Lung (tissue), 12 donors: Measurements from ENCODE around the gene PRR7. TPM values are rescaled to one million over a fixed set of nuclear protein-coding genes. Genes with fewer than 3 reads are reported as not detected.

ENCODE experiments used
- ATAC-seq: fragments of 200-7000 bp; cut with Tn5 transposase; one replicate; pipeline ENCODE4 v1.9.1; 2020; ENCODE audit warnings: moderate number of reproducible peaks; ENCODE audit not compliant: insufficient read depth, low FRiP score
- DNase-seq, 3 donors: peaks; one replicate each; pipeline ENCODE4 v3.0.0-alpha.2; 2013 to 2017
- H3K27ac ChIP-seq, 2 donors: one replicate each; pipeline ENCODE4 v1.5.1; 2013; ENCODE audit warnings: mild to moderate bottlenecking in 2 of 2, moderate library complexity in 2 of 2, control low read depth in 1 of 2, inconsistent platforms in 1 of 2, low read depth in 1 of 2, low read length in 1 of 2
- H3K27me3 ChIP-seq, 3 donors: one replicate each; pipeline ENCODE4 v1.5.1; 2013; ENCODE audit warnings: low read length in 2 of 3; ENCODE audit not compliant: control insufficient read depth in 3 of 3, insufficient read depth in 3 of 3
- H3K36me3 ChIP-seq, 4 donors: one replicate each; pipeline ENCODE4 v1.5.1; 2013; ENCODE audit warnings: low read length in 4 of 4, mild to moderate bottlenecking in 1 of 4, moderate library complexity in 1 of 4; ENCODE audit not compliant: control insufficient read depth in 4 of 4, insufficient read depth in 4 of 4
- H3K4me1 ChIP-seq, 5 donors: one replicate each; pipeline ENCODE4 v1.5.1; 2013; ENCODE audit warnings: low read length in 5 of 5, mild to moderate bottlenecking in 2 of 5, moderate library complexity in 1 of 5; ENCODE audit not compliant: control insufficient read depth in 5 of 5, insufficient read depth in 5 of 5
- H3K4me3 ChIP-seq: one replicate; pipeline ENCODE4 v1.5.1; 2013; ENCODE audit warnings: mild to moderate bottlenecking, control low read depth, moderate library complexity
- H3K9ac ChIP-seq, 2 donors: one replicate each; pipeline ENCODE4 v1.5.1; 2013; ENCODE audit warnings: low read length in 2 of 2, control low read depth in 1 of 2; ENCODE audit not compliant: insufficient read depth in 1 of 2
- H3K9me3 ChIP-seq, 4 donors: one replicate each; pipeline ENCODE4 v1.5.1; 2013; ENCODE audit warnings: low read length in 3 of 4, mild to moderate bottlenecking in 1 of 4, moderate library complexity in 1 of 4; ENCODE audit not compliant: control insufficient read depth in 4 of 4, insufficient read depth in 3 of 4
- WGBS, 2 donors: extraction: QIAGEN DNeasy Blood & Tissue Kit; methylation state at CpG; one replicate each; pipeline ENCODE4 v1.1.7; 2013; 5-methylcytosine and 5-hydroxymethylcytosine counted together
- polyA plus RNA-seq, 2 donors: library from polyadenylated mRNA; stranded (reverse); fragments of 200-250 nt; gene quantifications; one replicate each; pipeline ENCODE4 v1.2.1, GENCODE V29; 2013
- total RNA-seq, 2 donors: library from RNA; depleted of rRNA in 1 of 2; stranded (reverse); fragments of >200 nt in 1 of 2; gene quantifications; one replicate each; pipeline ENCODE4 v1.2.1, GENCODE V29; 2014 to 2021
- TF ChIP-seq, protein P1 (sequence below): IDR thresholded peaks from 2 replicates; pipeline ENCODE4 v1.5.1; 2012; ENCODE audit warnings: mild to moderate bottlenecking; ENCODE audit errors: control extremely low read depth, extremely low read depth
- donor health status: control.
- donor health status: control.
- donor health status: Bipolar disorder and iron deficiency.
- donor health status: healthy.
- donor health status: DM: yes; HTN: yes; CAD: no.

Gene PRR7
- total and polyA plus RNA-seq, 4 donors: 1.9 to 7.2 (median 4.0) TPM

DNA sequence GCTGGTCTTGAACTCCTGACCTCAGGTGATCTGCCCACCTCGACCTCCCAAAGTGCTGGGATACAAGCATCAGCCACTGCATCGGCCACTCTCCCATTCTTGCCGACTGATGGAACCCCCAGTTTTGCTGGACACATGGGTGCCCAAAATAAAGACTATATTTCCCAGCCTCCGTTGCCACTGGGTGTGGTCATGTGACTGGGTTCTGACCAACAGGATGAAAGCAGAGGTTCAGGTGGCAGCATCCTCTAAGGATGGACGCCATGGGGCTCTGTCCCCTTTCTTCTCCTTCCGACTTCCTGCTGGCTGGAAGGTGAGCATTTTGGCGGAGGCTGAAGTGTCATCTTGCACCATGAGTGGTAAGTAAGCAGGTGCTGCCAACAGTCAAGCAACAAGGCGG lies 40.5 kb downstream of the PRR7 start:
- Histone ChIP-seq H3K4me1 (no peaks in the 10 kb centered on the region), H3K36me3 (peaks cover 2 to 61% (median 33%) of the 10 kb centered on the region in 4 donors), H3K9me3 (peaks cover 0 to 3% (median 0%) of the 10 kb centered on the region in 4 donors), H3K9ac (no peak overlapping the region), H3K4me3 (no peak overlapping the region), H3K27ac (no peak overlapping the region), H3K27me3 (no peaks in the 10 kb centered on the region)
- no peak for DNase-seq
- WGBS, 2 donors: 93 to 94% methylated on average over 8 of the region's 8 CpGs
- no peak for ATAC-seq
- TF ChIP-seq, protein P1, sequence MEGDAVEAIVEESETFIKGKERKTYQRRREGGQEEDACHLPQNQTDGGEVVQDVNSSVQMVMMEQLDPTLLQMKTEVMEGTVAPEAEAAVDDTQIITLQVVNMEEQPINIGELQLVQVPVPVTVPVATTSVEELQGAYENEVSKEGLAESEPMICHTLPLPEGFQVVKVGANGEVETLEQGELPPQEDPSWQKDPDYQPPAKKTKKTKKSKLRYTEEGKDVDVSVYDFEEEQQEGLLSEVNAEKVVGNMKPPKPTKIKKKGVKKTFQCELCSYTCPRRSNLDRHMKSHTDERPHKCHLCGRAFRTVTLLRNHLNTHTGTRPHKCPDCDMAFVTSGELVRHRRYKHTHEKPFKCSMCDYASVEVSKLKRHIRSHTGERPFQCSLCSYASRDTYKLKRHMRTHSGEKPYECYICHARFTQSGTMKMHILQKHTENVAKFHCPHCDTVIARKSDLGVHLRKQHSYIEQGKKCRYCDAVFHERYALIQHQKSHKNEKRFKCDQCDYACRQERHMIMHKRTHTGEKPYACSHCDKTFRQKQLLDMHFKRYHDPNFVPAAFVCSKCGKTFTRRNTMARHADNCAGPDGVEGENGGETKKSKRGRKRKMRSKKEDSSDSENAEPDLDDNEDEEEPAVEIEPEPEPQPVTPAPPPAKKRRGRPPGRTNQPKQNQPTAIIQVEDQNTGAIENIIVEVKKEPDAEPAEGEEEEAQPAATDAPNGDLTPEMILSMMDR: no peak

DNA sequence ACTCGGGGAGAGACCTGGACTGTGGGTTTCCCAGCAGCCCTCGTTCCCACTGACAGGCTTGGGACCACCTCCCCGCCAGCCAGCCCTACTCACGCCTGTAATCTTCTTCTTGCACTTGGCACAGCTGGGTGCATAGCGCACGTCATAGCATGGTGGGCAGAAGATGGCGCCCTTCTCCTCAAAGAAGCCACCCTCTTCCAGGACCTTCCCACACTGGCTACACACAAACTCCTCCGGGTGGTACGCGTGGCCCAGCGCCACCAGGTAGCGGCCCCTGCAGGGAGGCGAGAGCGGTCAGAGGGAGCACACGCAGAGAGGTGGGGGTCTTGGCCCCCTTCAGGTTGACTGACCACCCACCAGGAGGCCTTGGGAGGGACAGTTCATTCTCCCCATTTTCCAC lies 41.4 kb downstream of the PRR7 start:
- H3K4me1 ChIP-seq: peaks cover 0 to 6% (median 0%) of the 10 kb centered on the region in 5 donors
- no peak overlapping the region for H3K4me3 ChIP-seq
- no peaks in the 10 kb centered on the region for H3K27me3 ChIP-seq
- DNase-seq (no peak), ATAC-seq (no peak)
- H3K27ac ChIP-seq: no peak overlapping the region
- H3K36me3 ChIP-seq: peaks cover 5 to 57% (median 34%) of the 10 kb centered on the region in 4 donors
- no peak overlapping the region for H3K9ac ChIP-seq
- 90 to 93% methylated on average over 15 of the region's 15 CpGs for WGBS, 2 donors
- peaks cover 0 to 3% (median 0%) of the 10 kb centered on the region in 4 donors for H3K9me3 ChIP-seq
- TF ChIP-seq, protein P1: no peak

DNA sequence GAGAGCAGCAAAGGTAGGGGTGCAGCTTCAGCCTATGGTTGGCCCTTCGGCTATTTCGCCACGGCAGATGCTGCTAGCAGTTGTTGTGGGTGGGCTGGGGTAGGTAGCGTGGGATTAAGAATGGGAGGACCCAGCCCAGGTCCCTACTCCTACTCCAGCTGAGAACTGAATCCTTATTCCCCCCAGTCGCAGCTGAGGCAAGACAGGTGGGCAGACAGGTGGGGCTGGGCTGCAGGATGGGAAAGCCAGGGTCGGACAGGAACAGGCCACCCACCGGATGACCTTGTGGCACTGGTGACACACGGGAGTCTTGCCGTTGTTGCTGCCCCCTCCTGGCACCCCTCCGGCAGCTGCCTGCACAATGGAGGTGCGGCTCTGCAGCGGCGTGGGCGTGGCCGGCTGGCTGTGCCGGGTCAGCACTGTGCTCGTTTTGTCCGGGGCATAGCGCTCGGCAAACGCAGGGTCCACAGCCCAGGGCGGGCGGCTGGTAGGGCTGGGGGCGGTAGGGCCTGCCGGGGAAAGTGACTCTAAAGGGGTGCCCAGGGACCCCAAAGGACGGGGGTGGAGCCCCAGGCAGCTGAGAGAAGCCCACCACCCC lies 42.6 kb downstream of the PRR7 start:
- no peak for ATAC-seq
- no peak overlapping the region for H3K4me3 ChIP-seq
- no peaks in the 10 kb centered on the region for H3K27me3 ChIP-seq
- DNase-seq: no peak
- 82 to 85% methylated on average over 24 to 26 of the region's 26 CpGs for whole genome bisulfite sequencing, 2 donors
- no peak overlapping the region for H3K9ac ChIP-seq
- TF ChIP-seq, protein P1: no peak
- no peak overlapping the region for H3K27ac ChIP-seq
- peaks cover 5 to 54% (median 33%) of the 10 kb centered on the region in 4 donors for H3K36me3 ChIP-seq
- H3K4me1 ChIP-seq: peaks cover 0 to 12% (median 8%) of the 10 kb centered on the region in 5 donors
- peaks cover 0 to 3% (median 0%) of the 10 kb centered on the region in 4 donors for H3K9me3 ChIP-seq
